Measurements from ENCODE around the gene FMN2.

Gene FMN2

GRCh38 chr1:240280560-240281322 lies 189.1 kb downstream of the FMN2 start:
- no peak for TF ChIP-seq CTCF (conservative IDR thresholded peaks at IDR 0.05; ENCODE audit: control insufficient read depth, insufficient read depth, low read depth, low read length)
- H3K4me3 ChIP-seq (ENCODE audit: control insufficient read depth, low read depth, low read length) = no peak overlapping the region
- no peak for DNase-seq (ENCODE audit: low read depth)

- no peak overlapping the region for H3K4me3 ChIP-seq (ENCODE audit: control insufficient read depth, low read depth, low read length)
- no peak for DNase-seq (ENCODE audit: low read depth)
Observed at GRCh38 chr1:240282061-240282830, 190.6 kb downstream of the FMN2 start.

GRCh38 chr1:240284656-240285414 lies 193.2 kb downstream of the FMN2 start:
- DNase-seq (ENCODE audit: low read depth) = peak; percentile 44
- no peak overlapping the region for H3K4me3 ChIP-seq (ENCODE audit: control insufficient read depth, low read depth, low read length)
- TF ChIP-seq CTCF (conservative IDR thresholded peaks at IDR 0.05; ENCODE audit: control insufficient read depth, insufficient read depth, low read depth, low read length) = no peak

More at GRCh38 chr1:240282061-240282830, 190.6 kb downstream of the FMN2 start:
- no peak for TF ChIP-seq CTCF (conservative IDR thresholded peaks at IDR 0.05; ENCODE audit: control insufficient read depth, insufficient read depth, low read depth, low read length)

GRCh38 chr1:240285540-240285939 lies 193.9 kb downstream of the FMN2 start:
- no peak for TF ChIP-seq CTCF (conservative IDR thresholded peaks at IDR 0.05; ENCODE audit: control insufficient read depth, insufficient read depth, low read depth, low read length)
- H3K4me3 ChIP-seq (ENCODE audit: control insufficient read depth, low read depth, low read length) = no peak overlapping the region
- peak; percentile 97 for DNase-seq (ENCODE audit: low read depth)

- no peak for DNase-seq (ENCODE audit: low read depth)
- TF ChIP-seq CTCF (conservative IDR thresholded peaks at IDR 0.05; ENCODE audit: control insufficient read depth, insufficient read depth, low read depth, low read length) = no peak
- no peak overlapping the region for H3K4me3 ChIP-seq (ENCODE audit: control insufficient read depth, low read depth, low read length)
Observed at GRCh38 chr1:240287722-240288121, 196.0 kb downstream of the FMN2 start.

GRCh38 chr1:240293706-240294105 lies 202.0 kb downstream of the FMN2 start:
- no peak overlapping the region for H3K4me3 ChIP-seq (ENCODE audit: control insufficient read depth, low read depth, low read length)
- DNase-seq (ENCODE audit: low read depth) = no peak
- no peak for TF ChIP-seq CTCF (conservative IDR thresholded peaks at IDR 0.05; ENCODE audit: control insufficient read depth, insufficient read depth, low read depth, low read length)

Measured in fibroblast of mammary gland (primary cell).